ENCODE data around the gene FCHO1. TPM values are rescaled to one million over a fixed set of nuclear protein-coding genes. Genes with fewer than 3 reads are reported as not detected.

Gene FCHO1
- total RNA-seq, 1 experiment from 2014 or later: 0.39 TPM

DNA sequence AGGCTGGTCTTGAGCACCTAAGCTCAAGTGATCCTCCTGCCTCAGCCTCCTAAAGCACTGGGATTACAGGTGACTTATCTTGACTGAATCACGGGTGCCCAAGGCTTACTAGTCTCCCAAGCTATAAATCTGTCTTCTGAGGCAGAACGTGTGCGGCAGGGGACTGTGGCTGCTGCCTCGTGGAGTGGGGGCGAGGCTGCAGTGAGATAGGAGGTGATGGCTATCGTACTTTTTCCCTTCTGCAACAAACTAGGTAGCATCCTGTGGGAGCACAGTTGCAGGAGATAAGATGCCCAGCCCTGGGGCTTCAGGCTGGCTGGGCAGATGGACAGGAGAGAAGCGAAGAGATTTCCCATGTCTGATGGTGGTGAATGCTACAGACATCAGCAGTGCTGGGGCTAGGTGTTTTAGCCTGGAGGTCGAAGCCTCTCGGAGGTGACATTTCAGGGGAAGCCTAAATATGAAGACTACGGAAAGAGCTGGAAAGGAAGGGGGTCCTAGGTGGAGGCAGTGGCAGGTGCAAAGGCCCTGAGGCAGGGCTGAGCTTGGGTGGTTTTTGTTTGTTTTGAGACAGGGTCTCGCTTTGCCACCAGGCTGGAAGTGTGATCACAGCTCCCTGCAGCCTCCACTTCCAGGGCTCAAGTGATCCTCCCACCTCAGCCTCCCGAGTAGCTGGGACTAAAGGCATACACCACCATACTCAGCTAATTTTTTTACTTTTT is 51.0 kb downstream of the FCHO1 start:
- Mint-ChIP-seq H3K4me3 (ENCODE audit: unreplicated experiment) (no peak overlapping the region), H3K9me3 (ENCODE audit: unreplicated experiment) (no peaks in the 10 kb centered on the region)
- POLR2A ChIA-PET: no interaction called here

DNA sequence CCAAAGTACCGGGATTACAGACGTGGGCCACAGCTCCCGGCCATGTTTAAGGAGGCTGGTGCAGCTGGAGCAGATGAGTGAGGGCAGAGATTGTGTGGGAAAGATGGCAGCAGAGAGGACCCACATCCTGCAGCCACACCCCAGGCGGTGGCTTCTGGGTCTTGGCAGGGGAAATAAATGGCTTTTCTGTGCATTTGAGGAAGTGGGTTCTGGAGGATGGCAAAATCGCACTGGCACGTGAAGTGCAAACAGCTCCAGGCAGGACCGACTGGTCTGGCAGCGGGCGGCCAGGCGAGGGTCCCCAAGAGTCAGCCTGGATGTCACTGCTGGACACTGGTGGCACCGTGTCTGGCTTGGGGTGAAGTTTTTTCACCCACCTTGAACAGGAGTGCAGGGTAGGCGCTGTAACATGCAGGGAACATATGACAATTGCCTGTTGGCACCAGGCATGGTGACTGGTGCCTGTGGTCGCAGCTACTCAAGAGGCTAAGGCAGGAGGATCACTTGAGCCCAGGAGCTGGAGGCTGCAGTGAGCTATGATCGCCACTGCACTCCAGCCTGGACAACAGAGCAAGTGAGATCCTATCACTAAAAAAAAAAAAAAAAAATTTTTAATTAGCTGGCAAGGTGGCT is 52.1 kb downstream of the FCHO1 start:
- Mint-ChIP-seq H3K4me1 (ENCODE audit: low read depth, unreplicated experiment) (no peaks in the 10 kb centered on the region), H3K4me3 (ENCODE audit: unreplicated experiment) (no peak overlapping the region), H3K27ac (ENCODE audit: unreplicated experiment) (no peak overlapping the region), H3K9me3 (ENCODE audit: unreplicated experiment) (no peaks in the 10 kb centered on the region), H3K36me3 (ENCODE audit: insufficient read depth, unreplicated experiment) (no peaks in the 10 kb centered on the region), H3K27me3 (ENCODE audit: insufficient read depth, unreplicated experiment) (no peaks in the 10 kb centered on the region)
- no peaks in the 10 kb centered on the region for H3K27me3 ChIP-seq (replicated peaks; ENCODE audit: control insufficient read depth, insufficient read depth, low read length)
- intact Hi-C loops (cut with micrococcal nuclease; ENCODE audit: unreplicated experiment): no loop called here
- H3K4me3 ChIP-seq (ENCODE audit: low read depth, low read length): no peak overlapping the region
- H3K4me1 ChIP-seq: no peaks in the 10 kb centered on the region; the same call in 1 of the 2 replicates
- TF ChIP-seq, protein P1, sequence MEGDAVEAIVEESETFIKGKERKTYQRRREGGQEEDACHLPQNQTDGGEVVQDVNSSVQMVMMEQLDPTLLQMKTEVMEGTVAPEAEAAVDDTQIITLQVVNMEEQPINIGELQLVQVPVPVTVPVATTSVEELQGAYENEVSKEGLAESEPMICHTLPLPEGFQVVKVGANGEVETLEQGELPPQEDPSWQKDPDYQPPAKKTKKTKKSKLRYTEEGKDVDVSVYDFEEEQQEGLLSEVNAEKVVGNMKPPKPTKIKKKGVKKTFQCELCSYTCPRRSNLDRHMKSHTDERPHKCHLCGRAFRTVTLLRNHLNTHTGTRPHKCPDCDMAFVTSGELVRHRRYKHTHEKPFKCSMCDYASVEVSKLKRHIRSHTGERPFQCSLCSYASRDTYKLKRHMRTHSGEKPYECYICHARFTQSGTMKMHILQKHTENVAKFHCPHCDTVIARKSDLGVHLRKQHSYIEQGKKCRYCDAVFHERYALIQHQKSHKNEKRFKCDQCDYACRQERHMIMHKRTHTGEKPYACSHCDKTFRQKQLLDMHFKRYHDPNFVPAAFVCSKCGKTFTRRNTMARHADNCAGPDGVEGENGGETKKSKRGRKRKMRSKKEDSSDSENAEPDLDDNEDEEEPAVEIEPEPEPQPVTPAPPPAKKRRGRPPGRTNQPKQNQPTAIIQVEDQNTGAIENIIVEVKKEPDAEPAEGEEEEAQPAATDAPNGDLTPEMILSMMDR (IDR thresholded peaks at IDR 0.05; ENCODE audit: insufficient read depth in 1 of 2, low read depth in 1 of 2, low read length in 1 of 2, severe bottlenecking in 1 of 2, unreplicated experiment in 1 of 2): no peak
- BruUV-seq (replicated peaks): no TSS peak
- no peak for DNase-seq
- POLR2A ChIA-PET: no interaction called here
- H3K36me3 ChIP-seq (ENCODE audit: control insufficient read depth, insufficient read depth, low read length): no peaks in the 10 kb centered on the region
- no peaks in the 10 kb centered on the region for H3K9me3 ChIP-seq
- CTCF ChIA-PET: interaction anchor here (1.4 kb wide), 1 partner anchor 56 kb away, joined by 8 read pairs; the partner anchor contains the start of gene RPL18A

More for the DNA sequence above, 51.0 kb downstream of the FCHO1 start:
- H3K36me3 Mint-ChIP-seq (ENCODE audit: insufficient read depth, unreplicated experiment): no peaks in the 10 kb centered on the region
- no peak overlapping the region for H3K4me3 ChIP-seq (ENCODE audit: low read depth, low read length)
- TF ChIP-seq, protein P1 (IDR thresholded peaks at IDR 0.05; ENCODE audit: insufficient read depth in 1 of 2, low read depth in 1 of 2, low read length in 1 of 2, severe bottlenecking in 1 of 2, unreplicated experiment in 1 of 2): no peak
- H3K27me3 ChIP-seq (replicated peaks; ENCODE audit: control insufficient read depth, insufficient read depth, low read length): no peaks in the 10 kb centered on the region
- DNase-seq: no peak
- intact Hi-C loops (cut with micrococcal nuclease; ENCODE audit: unreplicated experiment): no loop called here
- H3K9me3 ChIP-seq: no peaks in the 10 kb centered on the region
- no peak overlapping the region for H3K27ac Mint-ChIP-seq (ENCODE audit: unreplicated experiment)
- H3K36me3 ChIP-seq (ENCODE audit: control insufficient read depth, insufficient read depth, low read length): no peaks in the 10 kb centered on the region
- peaks cover 7% of the 10 kb centered on the region for H3K4me1 ChIP-seq
- no TSS peak for BruUV-seq (replicated peaks)
- H3K27me3 Mint-ChIP-seq (ENCODE audit: insufficient read depth, unreplicated experiment): no peaks in the 10 kb centered on the region
- CTCF ChIA-PET: no interaction called here
- H3K4me1 Mint-ChIP-seq (ENCODE audit: low read depth, unreplicated experiment): no peaks in the 10 kb centered on the region

DNA sequence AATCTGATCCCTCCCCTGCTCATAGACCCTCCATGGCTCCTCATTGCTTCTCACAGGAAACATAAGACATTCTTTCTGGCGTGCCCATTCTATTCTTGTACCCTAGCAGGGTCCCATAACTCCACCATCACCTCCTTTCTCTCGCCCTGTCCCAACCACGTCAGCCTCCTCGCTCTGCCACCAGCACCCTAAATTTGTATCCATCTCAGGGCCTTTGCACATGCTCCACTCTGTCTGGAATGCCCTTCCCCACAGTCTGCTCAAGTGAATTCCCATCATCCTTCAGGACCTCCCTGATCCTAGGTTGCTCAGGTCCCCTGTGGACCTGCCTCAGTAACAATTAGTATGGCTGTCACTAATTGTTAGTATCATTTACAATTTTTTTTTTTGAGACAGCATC is 54.1 kb downstream of the FCHO1 start:
- TF ChIP-seq, protein P1 (IDR thresholded peaks at IDR 0.05; ENCODE audit: insufficient read depth in 1 of 2, low read depth in 1 of 2, low read length in 1 of 2, severe bottlenecking in 1 of 2, unreplicated experiment in 1 of 2): no peak
- Histone ChIP-seq H3K27me3 (replicated peaks; ENCODE audit: control insufficient read depth, insufficient read depth, low read length) (no peaks in the 10 kb centered on the region), H3K4me3 (ENCODE audit: low read depth, low read length) (no peak overlapping the region), H3K4me1 (no peaks in the 10 kb centered on the region), H3K36me3 (ENCODE audit: control insufficient read depth, insufficient read depth, low read length) (no peaks in the 10 kb centered on the region), H3K9me3 (no peaks in the 10 kb centered on the region)
- H3K27ac Mint-ChIP-seq (ENCODE audit: unreplicated experiment): no peak overlapping the region
- H3K4me1 Mint-ChIP-seq (ENCODE audit: low read depth, unreplicated experiment): no peaks in the 10 kb centered on the region
- BruUV-seq (replicated peaks): no TSS peak
- H3K4me3 Mint-ChIP-seq (ENCODE audit: unreplicated experiment): no peak overlapping the region
- intact Hi-C loops (cut with micrococcal nuclease; ENCODE audit: unreplicated experiment): no loop called here
- H3K36me3 Mint-ChIP-seq (ENCODE audit: insufficient read depth, unreplicated experiment): no peaks in the 10 kb centered on the region
- CTCF ChIA-PET: no interaction called here
- H3K27me3 Mint-ChIP-seq (ENCODE audit: insufficient read depth, unreplicated experiment): no peaks in the 10 kb centered on the region
- no peaks in the 10 kb centered on the region for H3K9me3 Mint-ChIP-seq (ENCODE audit: unreplicated experiment)
- DNase-seq: no peak
- POLR2A ChIA-PET: no interaction called here

All from Caco-2 (cell line).